ENCODE measurements around the gene SHROOM3.

GRCh38 chr4:76448211-76448610 is 13.2 kb downstream of the SHROOM3 start:
- TF ChIP-seq, protein P1, sequence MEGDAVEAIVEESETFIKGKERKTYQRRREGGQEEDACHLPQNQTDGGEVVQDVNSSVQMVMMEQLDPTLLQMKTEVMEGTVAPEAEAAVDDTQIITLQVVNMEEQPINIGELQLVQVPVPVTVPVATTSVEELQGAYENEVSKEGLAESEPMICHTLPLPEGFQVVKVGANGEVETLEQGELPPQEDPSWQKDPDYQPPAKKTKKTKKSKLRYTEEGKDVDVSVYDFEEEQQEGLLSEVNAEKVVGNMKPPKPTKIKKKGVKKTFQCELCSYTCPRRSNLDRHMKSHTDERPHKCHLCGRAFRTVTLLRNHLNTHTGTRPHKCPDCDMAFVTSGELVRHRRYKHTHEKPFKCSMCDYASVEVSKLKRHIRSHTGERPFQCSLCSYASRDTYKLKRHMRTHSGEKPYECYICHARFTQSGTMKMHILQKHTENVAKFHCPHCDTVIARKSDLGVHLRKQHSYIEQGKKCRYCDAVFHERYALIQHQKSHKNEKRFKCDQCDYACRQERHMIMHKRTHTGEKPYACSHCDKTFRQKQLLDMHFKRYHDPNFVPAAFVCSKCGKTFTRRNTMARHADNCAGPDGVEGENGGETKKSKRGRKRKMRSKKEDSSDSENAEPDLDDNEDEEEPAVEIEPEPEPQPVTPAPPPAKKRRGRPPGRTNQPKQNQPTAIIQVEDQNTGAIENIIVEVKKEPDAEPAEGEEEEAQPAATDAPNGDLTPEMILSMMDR (IDR thresholded peaks at IDR 0.05; ENCODE audit: low read depth, low read length, missing input control), result no peak
- TF ChIP-seq YY1 (IDR thresholded peaks at IDR 0.05), result no peak
- TF ChIP-seq, protein P2, sequence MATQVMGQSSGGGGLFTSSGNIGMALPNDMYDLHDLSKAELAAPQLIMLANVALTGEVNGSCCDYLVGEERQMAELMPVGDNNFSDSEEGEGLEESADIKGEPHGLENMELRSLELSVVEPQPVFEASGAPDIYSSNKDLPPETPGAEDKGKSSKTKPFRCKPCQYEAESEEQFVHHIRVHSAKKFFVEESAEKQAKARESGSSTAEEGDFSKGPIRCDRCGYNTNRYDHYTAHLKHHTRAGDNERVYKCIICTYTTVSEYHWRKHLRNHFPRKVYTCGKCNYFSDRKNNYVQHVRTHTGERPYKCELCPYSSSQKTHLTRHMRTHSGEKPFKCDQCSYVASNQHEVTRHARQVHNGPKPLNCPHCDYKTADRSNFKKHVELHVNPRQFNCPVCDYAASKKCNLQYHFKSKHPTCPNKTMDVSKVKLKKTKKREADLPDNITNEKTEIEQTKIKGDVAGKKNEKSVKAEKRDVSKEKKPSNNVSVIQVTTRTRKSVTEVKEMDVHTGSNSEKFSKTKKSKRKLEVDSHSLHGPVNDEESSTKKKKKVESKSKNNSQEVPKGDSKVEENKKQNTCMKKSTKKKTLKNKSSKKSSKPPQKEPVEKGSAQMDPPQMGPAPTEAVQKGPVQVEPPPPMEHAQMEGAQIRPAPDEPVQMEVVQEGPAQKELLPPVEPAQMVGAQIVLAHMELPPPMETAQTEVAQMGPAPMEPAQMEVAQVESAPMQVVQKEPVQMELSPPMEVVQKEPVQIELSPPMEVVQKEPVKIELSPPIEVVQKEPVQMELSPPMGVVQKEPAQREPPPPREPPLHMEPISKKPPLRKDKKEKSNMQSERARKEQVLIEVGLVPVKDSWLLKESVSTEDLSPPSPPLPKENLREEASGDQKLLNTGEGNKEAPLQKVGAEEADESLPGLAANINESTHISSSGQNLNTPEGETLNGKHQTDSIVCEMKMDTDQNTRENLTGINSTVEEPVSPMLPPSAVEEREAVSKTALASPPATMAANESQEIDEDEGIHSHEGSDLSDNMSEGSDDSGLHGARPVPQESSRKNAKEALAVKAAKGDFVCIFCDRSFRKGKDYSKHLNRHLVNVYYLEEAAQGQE (IDR thresholded peaks at IDR 0.05), result no peak
- TF ChIP-seq TAF1 (conservative IDR thresholded peaks at IDR 0.05), result no peak
- TF ChIP-seq RXRA (IDR thresholded peaks at IDR 0.05), result peak; percentile 36 to 49
- TF ChIP-seq, protein P3, sequence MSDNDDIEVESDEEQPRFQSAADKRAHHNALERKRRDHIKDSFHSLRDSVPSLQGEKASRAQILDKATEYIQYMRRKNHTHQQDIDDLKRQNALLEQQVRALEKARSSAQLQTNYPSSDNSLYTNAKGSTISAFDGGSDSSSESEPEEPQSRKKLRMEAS (IDR thresholded peaks at IDR 0.05), result no peak

All from liver (tissue), 3 donors.